GM21619 (cell line): ENCODE data around the gene ITIH2.

Experiments
- ATAC-seq: cut with Tn5 transposase; IDR thresholded peaks from one replicate; pipeline ENCODE4 v1.9.1; 2021; ENCODE audit not compliant: unreplicated experiment

The ITIH2 gene

GRCh38 chr10:7792541-7792940 is 89.4 kb downstream of the ITIH2 start:
- ATAC-seq, result no peak

- no peak for ATAC-seq
Measured at GRCh38 chr10:7794251-7795026, 91.3 kb downstream of the ITIH2 start.

- no peak for ATAC-seq
Measured at GRCh38 chr10:7795605-7796004, 92.5 kb downstream of the ITIH2 start.

- no peak for ATAC-seq
Measured at GRCh38 chr10:7797582-7797981, 94.5 kb downstream of the ITIH2 start.
